ENCODE measurements around the gene ARGFX. TPM values are rescaled to one million over a fixed set of nuclear protein-coding genes. Genes with fewer than 3 reads are reported as not detected.

Gene ARGFX
- polyA plus RNA-seq, 1 donor (not counting 4 experiments of a cell fraction or from before 2014, with no cell fraction given): not detected

DNA sequence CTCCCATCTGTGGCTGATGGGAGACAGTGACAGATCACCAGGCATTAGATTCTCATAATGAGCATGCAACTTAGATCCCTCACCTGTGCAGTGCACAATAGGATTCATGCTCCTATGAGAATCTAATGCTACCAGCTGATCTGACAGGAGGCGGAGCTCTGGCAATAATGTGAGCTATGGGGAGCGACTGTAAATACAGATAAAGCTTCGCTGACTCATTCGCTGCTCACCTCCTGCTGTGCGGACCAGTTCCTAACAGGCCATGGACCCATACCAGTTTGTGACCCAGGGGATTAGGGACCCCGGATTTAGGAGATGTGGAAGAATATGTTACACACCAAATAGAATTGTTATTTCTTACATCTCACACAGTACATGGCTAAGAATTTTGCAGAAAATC is 6.7 kb downstream of the ARGFX start:
- TF ChIP-seq CTCF (optimal IDR thresholded peaks at IDR 0.05 in 1 of 3, IDR thresholded peaks at IDR 0.05 in 1 of 3, conservative IDR thresholded peaks at IDR 0.05 in 1 of 3; ENCODE audit: extremely low read depth in 1 of 3, insufficient read depth in 2 of 3, low read length in 3 of 3) (no peak), EZH2 (IDR thresholded peaks at IDR 0.05; ENCODE audit: low read length) (no peak)
- Histone ChIP-seq H3K79me2 (ENCODE audit: control insufficient read depth, insufficient read depth, low read length) (no peaks in the 10 kb centered on the region), H2AFZ (ENCODE audit: control insufficient read depth, low read length) (no peak overlapping the region), H3K9me1 (ENCODE audit: control insufficient read depth, extremely low read depth, insufficient read depth, low read length) (no peaks in the 10 kb centered on the region), H3K36me3 (ENCODE audit: control insufficient read depth in 2 of 2, extremely low read depth in 1 of 2, insufficient read depth in 2 of 2, low read length in 2 of 2) (no peaks in the 10 kb centered on the region), H3K27ac (ENCODE audit: control insufficient read depth, insufficient read depth, low read length) (no peak overlapping the region), H3K4me2 (ENCODE audit: control insufficient read depth, extremely low read depth, insufficient read depth, low read depth, low read length) (no peak overlapping the region), H3K4me3 (ENCODE audit: control insufficient read depth in 2 of 3, extremely low read depth in 1 of 3, insufficient read depth in 2 of 3, low read depth in 1 of 3, low read length in 3 of 3) (no peak overlapping the region), H3K9me3 (ENCODE audit: control insufficient read depth, low read depth, low read length) (no peaks in the 10 kb centered on the region), H3K9ac (ENCODE audit: control insufficient read depth, extremely low read depth, insufficient read depth, low read length) (no peak overlapping the region), H3K27me3 (ENCODE audit: control insufficient read depth, extremely low read depth, insufficient read depth, low read length) (no peaks in the 10 kb centered on the region), H4K20me1 (ENCODE audit: control insufficient read depth, extremely low read depth, insufficient read depth, low read length) (no peaks in the 10 kb centered on the region), H3K4me1 (ENCODE audit: control insufficient read depth, extremely low read depth, insufficient read depth, low read length) (no peaks in the 10 kb centered on the region)
- no peak for FAIRE-seq
- peak; percentile 7 for DNase-seq (ENCODE audit: low read depth, low spot score)
- dilution Hi-C loops (cut with MboI; ENCODE audit: extremely low pct_ligation_motif_present, low sequenced_read_pairs): no loop called here

DNA sequence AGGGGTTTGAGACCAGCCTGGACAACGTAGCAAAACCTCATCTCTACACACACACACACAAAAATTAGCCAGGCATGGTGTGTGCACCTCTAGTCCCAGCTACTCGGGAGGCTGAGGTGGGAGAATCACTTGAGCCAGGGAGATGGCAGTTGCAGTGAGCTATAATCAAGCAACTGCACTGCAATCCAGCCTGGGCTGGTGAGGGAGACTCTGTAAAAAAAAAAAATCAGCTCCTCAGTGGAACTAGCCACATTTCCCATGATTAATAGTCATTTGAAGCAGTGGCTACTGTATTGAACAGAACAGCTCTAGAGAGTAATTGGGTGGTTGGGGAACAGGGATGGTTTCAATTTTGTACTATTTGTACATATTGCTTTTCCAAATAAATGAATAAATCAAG is 13.9 kb downstream of the ARGFX start:
- TF ChIP-seq CTCF (optimal IDR thresholded peaks at IDR 0.05 in 1 of 3, IDR thresholded peaks at IDR 0.05 in 1 of 3, conservative IDR thresholded peaks at IDR 0.05 in 1 of 3; ENCODE audit: extremely low read depth in 1 of 3, insufficient read depth in 2 of 3, low read length in 3 of 3) (no peak), EZH2 (IDR thresholded peaks at IDR 0.05; ENCODE audit: low read length) (no peak)
- H4K20me1 ChIP-seq (ENCODE audit: control insufficient read depth, extremely low read depth, insufficient read depth, low read length): no peaks in the 10 kb centered on the region
- H3K4me3 ChIP-seq (ENCODE audit: control insufficient read depth in 2 of 3, extremely low read depth in 1 of 3, insufficient read depth in 2 of 3, low read depth in 1 of 3, low read length in 3 of 3): no peak overlapping the region
- no peak overlapping the region for H2AFZ ChIP-seq (ENCODE audit: control insufficient read depth, low read length)
- no peaks in the 10 kb centered on the region for H3K36me3 ChIP-seq (ENCODE audit: control insufficient read depth in 2 of 2, extremely low read depth in 1 of 2, insufficient read depth in 2 of 2, low read length in 2 of 2)
- H3K79me2 ChIP-seq (ENCODE audit: control insufficient read depth, insufficient read depth, low read length): no peaks in the 10 kb centered on the region
- DNase-seq (ENCODE audit: low read depth, low spot score): no peak
- dilution Hi-C loops (cut with MboI; ENCODE audit: extremely low pct_ligation_motif_present, low sequenced_read_pairs): no loop called here
- no peak overlapping the region for H3K9ac ChIP-seq (ENCODE audit: control insufficient read depth, extremely low read depth, insufficient read depth, low read length)
- no peaks in the 10 kb centered on the region for H3K9me1 ChIP-seq (ENCODE audit: control insufficient read depth, extremely low read depth, insufficient read depth, low read length)
- H3K9me3 ChIP-seq (ENCODE audit: control insufficient read depth, low read depth, low read length): no peaks in the 10 kb centered on the region
- no peak overlapping the region for H3K4me2 ChIP-seq (ENCODE audit: control insufficient read depth, extremely low read depth, insufficient read depth, low read depth, low read length)
- H3K4me1 ChIP-seq (ENCODE audit: control insufficient read depth, extremely low read depth, insufficient read depth, low read length): no peaks in the 10 kb centered on the region
- H3K27ac ChIP-seq (ENCODE audit: control insufficient read depth, insufficient read depth, low read length): no peak overlapping the region
- FAIRE-seq: no peak
- H3K27me3 ChIP-seq (ENCODE audit: control insufficient read depth, extremely low read depth, insufficient read depth, low read length): peaks cover 5% of the 10 kb centered on the region

Measured in keratinocyte (primary cell).